B cell (primary cell): ENCODE measurements around the gene DUSP23. TPM values are rescaled to one million over a fixed set of nuclear protein-coding genes. Genes with fewer than 3 reads are reported as not detected.

Source experiments
- ATAC-seq: fragments of 200-7000 bp; cut with Tn5 transposase; one replicate; pipeline ENCODE4 v1.10.0; 2021; ENCODE audit warnings: low read depth, mild to moderate bottlenecking, moderate number of reproducible peaks, moderate library complexity
- CTCF ChIA-PET: fragments of 350-600 bp; sonication (Branson Sonifier 250); formaldehyde crosslinking; loops from one replicate; lab custom pipeline; 2021; ENCODE audit warnings: antibody characterized with exemption, inconsistent platforms; lab: Charles Lee
- POLR2A ChIA-PET: fragments of 350-600 bp; sonication (Branson Sonifier 250); formaldehyde crosslinking; loops from one replicate; lab custom pipeline; 2021; ENCODE audit warnings: antibody characterized with exemption; lab: Charles Lee
- DNase-seq: peaks from one replicate; pipeline ENCODE4 v3.0.0; 2013
- H2AFZ ChIP-seq: 2 replicates; pipeline ENCODE4 v1.6.1; 2012; ENCODE audit warnings: mild to moderate bottlenecking, low read depth, low read length; ENCODE audit not compliant: insufficient read depth, poor library complexity, severe bottlenecking
- H3K27ac ChIP-seq, 2 donors: 1 replicate in 1 of 2; 2 replicates in 1 of 2; pipeline ENCODE4 v1.5.1; 2012 to 2013; ENCODE audit warnings: low read length in 2 of 2, mild to moderate bottlenecking in 2 of 2, moderate library complexity in 1 of 2
- H3K27me3 ChIP-seq, 4 experiments: fragments of 200-600 bp in 1 of 4; sonication (generic) in 1 of 4; replicated peaks in 1 of 4; 1 replicate in 2 of 4; 2 replicates in 2 of 4; pipeline versions ENCODE4 v1.6.1 to v1.7.0; 2013 to 2016; ENCODE audit warnings: low read length in 3 of 4, mild to moderate bottlenecking in 2 of 4, mixed read lengths in 1 of 4, moderate library complexity in 1 of 4; ENCODE audit not compliant: insufficient read depth in 4 of 4, control insufficient read depth in 3 of 4; ENCODE audit errors: control extremely low read depth in 1 of 4
- H3K36me3 ChIP-seq, 2 experiments: replicated peaks in 1 of 2; 1 replicate in 1 of 2; 2 replicates in 1 of 2; pipeline versions ENCODE4 v1.6.1 to v1.7.1; 2013; ENCODE audit warnings: low read length in 1 of 2; ENCODE audit not compliant: insufficient read depth in 2 of 2, control insufficient read depth in 1 of 2; ENCODE audit errors: control extremely low read depth in 1 of 2, extremely low read depth in 1 of 2
- H3K4me1 ChIP-seq, 2 donors: fragments of 200-600 bp in 1 of 2; sonication (generic) in 1 of 2; 1 replicate in 1 of 2; 2 replicates in 1 of 2; pipeline versions ENCODE4 v1.5.1 to v1.6.1; 2013 to 2017; ENCODE audit warnings: low read length in 2 of 2; ENCODE audit not compliant: control insufficient read depth in 2 of 2, insufficient read depth in 2 of 2
- H3K4me2 ChIP-seq: replicated peaks from 2 replicates; pipeline ENCODE3; 2012; ENCODE audit warnings: mild to moderate bottlenecking, low read depth, low read length; ENCODE audit not compliant: poor library complexity, severe bottlenecking
- H3K4me3 ChIP-seq, 5 experiments: fragments of 200-600 bp in 1 of 5; sonication (generic) in 1 of 5; 1 replicate in 3 of 5; 2 replicates in 2 of 5; pipeline versions ENCODE4 v1.5.1 to v1.7.0; 2011 to 2016; ENCODE audit warnings: low read length in 4 of 5, mild to moderate bottlenecking in 4 of 5, low read depth in 2 of 5, control low read depth in 1 of 5, moderate library complexity in 1 of 5; ENCODE audit not compliant: insufficient read depth in 1 of 5; ENCODE audit errors: control extremely low read depth in 1 of 5, extremely low read depth in 1 of 5
- H3K79me2 ChIP-seq: fragments of 200-600 bp; sonication (generic); one replicate; pipeline ENCODE4 v1.6.0; 2016; ENCODE audit warnings: low read length; ENCODE audit not compliant: control insufficient read depth, insufficient read depth
- H3K9ac ChIP-seq: fragments of 200-600 bp; sonication (generic); 2 replicates; pipeline ENCODE4 v1.6.1; 2017; ENCODE audit warnings: mild to moderate bottlenecking, low read length, moderate library complexity
- H3K9me3 ChIP-seq, 3 donors: one replicate each; pipeline versions ENCODE4 v1.6.1 to v1.7.1; 2013; ENCODE audit warnings: low read length in 2 of 3; ENCODE audit not compliant: control insufficient read depth in 2 of 3, insufficient read depth in 1 of 3; ENCODE audit errors: control extremely low read depth in 1 of 3
- H4K20me1 ChIP-seq: 2 replicates; pipeline ENCODE4 v1.6.0; 2012; ENCODE audit warnings: mild to moderate bottlenecking, low read length; ENCODE audit not compliant: insufficient read depth, control insufficient read depth, poor library complexity, severe bottlenecking
- H3K27ac Mint-ChIP-seq: one replicate; pipeline ENCODE4 v1.8.0; 2021; ENCODE audit warnings: mixed read lengths
- H3K27me3 Mint-ChIP-seq: one replicate; pipeline ENCODE4 v1.8.0; 2021; ENCODE audit warnings: mixed read lengths
- H3K4me1 Mint-ChIP-seq: one replicate; pipeline ENCODE4 v1.8.0; 2021; ENCODE audit warnings: mixed read lengths
- H3K4me3 Mint-ChIP-seq: one replicate; pipeline ENCODE4 v1.8.0; 2021; ENCODE audit warnings: mixed read lengths
- H3K9me3 Mint-ChIP-seq: one replicate; pipeline ENCODE4 v1.8.0; 2022; ENCODE audit warnings: mixed read lengths; ENCODE audit not compliant: insufficient read depth
- CTCF ChIP-seq: fragments of 200-600 bp; IDR thresholded peaks from one replicate; pipeline ENCODE4 v1.8.0; 2022; ENCODE audit warnings: antibody characterized with exemption, mild to moderate bottlenecking
- EZH2 ChIP-seq: IDR thresholded peaks from 2 replicates; pipeline ENCODE4 v1.6.1; 2012; ENCODE audit warnings: borderline replicate concordance, low read depth, mild to moderate bottlenecking, moderate library complexity, low read length; ENCODE audit not compliant: insufficient read depth, poor library complexity, severe bottlenecking
- WGBS: methylation state at CpG from one replicate; pipeline ENCODE4 v1.1.5; 2013; ENCODE audit warnings: missing lambda C conversion rate; ENCODE audit not compliant: insufficient coverage; 5-methylcytosine and 5-hydroxymethylcytosine counted together
- intact Hi-C: fragments of 100-400 bp; cut with micrococcal nuclease; formaldehyde crosslinking; loops from one replicate; pipeline ENCODE4 v1.10.0; 2022
- polyA plus RNA-seq: library from polyadenylated mRNA; depleted of rRNA; stranded (reverse); fragments of >200 nt; gene quantifications from 2 replicates; pipeline ENCODE4 v1.2.3, GENCODE V29; 2012
- total RNA-seq, 2 donors: library from RNA; stranded (reverse); fragments of 120-200 nt in 1 of 2; gene quantifications; 1 replicate in 1 of 2; 2 replicates in 1 of 2; pipeline versions ENCODE4 v1.2.3 to v1.2.4, GENCODE V29; 2013 to 2022

DUSP23 gene
- total and polyA plus RNA-seq, 2 donors (not counting 1 experiment from before 2014, with no cell fraction given): 9.6 to 15.8 TPM

DNA sequence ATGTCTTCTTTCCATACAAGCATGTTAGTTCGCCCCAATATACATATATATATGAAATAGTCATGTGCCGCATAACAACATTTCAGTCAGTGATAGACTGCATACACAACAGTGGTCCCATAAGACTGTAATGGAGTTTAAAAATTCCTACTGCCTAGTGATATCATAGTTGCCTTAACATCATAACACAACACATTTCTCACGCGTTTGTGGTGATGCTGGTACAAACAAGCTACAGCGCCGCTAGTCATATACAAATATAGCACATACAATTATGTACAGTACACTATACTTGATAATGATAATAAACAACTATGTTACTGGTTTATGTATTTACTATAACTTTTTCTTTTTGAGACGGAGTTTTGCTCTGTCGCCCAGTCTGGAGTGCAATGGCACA is 35.2 kb downstream of the DUSP23 start:
- ChIA-PET CTCF (interaction anchor here (0.9 to 1.3 kb wide), 2 partner anchors 17 to 192 kb away, joined by 3 to 4 read pairs; no protein-coding TSS in a partner anchor), POLR2A (no interaction called here)
- Mint-ChIP-seq H3K4me3 (no peak overlapping the region), H3K9me3 (no peaks in the 10 kb centered on the region), H3K4me1 (no peaks in the 10 kb centered on the region), H3K27ac (no peak overlapping the region), H3K27me3 (peaks cover 39% of the 10 kb centered on the region)
- no peak for DNase-seq
- Histone ChIP-seq H3K9me3 (no peaks in the 10 kb centered on the region), H3K36me3 (no peaks in the 10 kb centered on the region), H3K79me2 (no peaks in the 10 kb centered on the region), H3K27ac (no peak overlapping the region), H3K4me3 (no peak overlapping the region), H4K20me1 (no peaks in the 10 kb centered on the region), H3K4me2 (no peak overlapping the region), H3K4me1 (no peaks in the 10 kb centered on the region), H3K9ac (no peak overlapping the region), H2AFZ (no peak overlapping the region), H3K27me3 (peaks cover 0 to 11% (median 2%) of the 10 kb centered on the region in 4 experiments)
- TF ChIP-seq CTCF (no peak), EZH2 (no peak)
- whole genome bisulfite sequencing: 100% methylated on average over 1 of the region's 8 CpGs
- ATAC-seq: no peak
- intact Hi-C loops: no loop called here

DNA sequence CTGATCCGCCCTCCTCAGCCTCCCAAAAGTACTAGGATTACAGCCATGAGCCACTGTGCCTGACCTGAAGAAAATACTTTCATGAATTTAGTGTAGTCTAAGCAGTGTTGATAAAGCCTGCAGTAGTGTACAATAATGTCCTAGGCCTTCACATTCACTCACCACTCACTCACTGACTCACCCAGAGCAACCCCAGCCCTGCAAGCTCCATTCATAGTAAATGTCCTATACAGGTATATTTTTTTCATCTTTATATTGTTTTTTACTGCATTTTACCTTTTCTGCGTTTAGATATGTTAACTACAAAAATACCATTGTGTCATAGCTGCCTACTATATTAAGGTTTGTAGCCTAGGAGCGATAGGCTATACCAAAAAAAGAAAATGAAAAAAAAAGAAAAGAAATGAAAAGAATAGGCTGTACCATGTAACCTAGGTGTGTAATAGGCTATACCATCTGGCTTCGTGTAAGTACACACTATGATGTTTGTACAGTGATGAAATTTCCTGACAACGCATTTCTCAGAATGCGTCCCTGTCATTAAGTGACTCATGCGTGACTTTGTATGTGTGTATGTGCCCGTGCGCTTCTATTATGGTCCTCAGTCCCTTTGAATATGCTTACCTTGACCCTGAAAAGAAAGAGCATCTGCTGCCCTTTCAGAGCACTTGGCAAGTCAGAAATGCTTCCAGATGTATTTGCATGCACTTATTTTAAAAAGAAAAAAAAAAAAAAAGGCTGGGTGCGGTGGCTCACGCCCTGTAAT is 36.7 kb downstream of the DUSP23 start:
- TF ChIP-seq EZH2 (no peak), CTCF (no peak)
- POLR2A ChIA-PET: interaction anchor here (0.6 kb wide), 1 partner anchor 40 kb away, joined by 3 read pairs; no protein-coding TSS in a partner anchor

More for the DNA sequence above, 36.7 kb downstream of the DUSP23 start:
- Mint-ChIP-seq H3K4me1 (no peaks in the 10 kb centered on the region), H3K27ac (no peak overlapping the region), H3K9me3 (no peaks in the 10 kb centered on the region), H3K27me3 (peaks cover 38% of the 10 kb centered on the region), H3K4me3 (no peak overlapping the region)
- no peak for ATAC-seq
- intact Hi-C loops: no loop called here
- no peak overlapping the region for H3K4me2 ChIP-seq
- no peak for DNase-seq
- no peaks in the 10 kb centered on the region for H3K9me3 ChIP-seq
- H3K27ac ChIP-seq: no peak overlapping the region
- H3K4me3 ChIP-seq: no peak overlapping the region
- CTCF ChIA-PET: interaction anchor here (0.7 to 1.3 kb wide), 2 partner anchors 190 to 255 kb away, joined by 3 read pairs; no protein-coding TSS in a partner anchor
- H3K79me2 ChIP-seq: no peaks in the 10 kb centered on the region
- H3K36me3 ChIP-seq: no peaks in the 10 kb centered on the region
- no peak overlapping the region for H3K9ac ChIP-seq
- no peak overlapping the region for H2AFZ ChIP-seq
- WGBS: 80% methylated on average over 2 of the region's 11 CpGs
- H4K20me1 ChIP-seq: no peaks in the 10 kb centered on the region
- peaks cover 0 to 6% (median 0%) of the 10 kb centered on the region in 4 experiments for H3K27me3 ChIP-seq
- no peaks in the 10 kb centered on the region for H3K4me1 ChIP-seq
